ENCODE results near the gene RETREG3.
"Not testable (repeated sequence)": the region's sequence is repeated elsewhere in the genome, so short reads cannot be mapped to it uniquely, and the experiment has no call there.

RETREG3 gene

GRCh38 chr17:42571435-42572225 lies 37.5 kb downstream of the RETREG3 start:
- DNase-seq (ENCODE audit: low spot score): no peak

GRCh38 chr17:42568341-42569111 lies 40.6 kb downstream of the RETREG3 start:
- no peak for DNase-seq (ENCODE audit: low spot score)

- DNase-seq (ENCODE audit: low spot score): peak; percentile 92
Observed at GRCh38 chr17:42566883-42567573, 42.1 kb downstream of the RETREG3 start, which contains the start of gene MLX. Gene MLX, plus strand, starts transcription at chr17:42567100. Its CDS starts 25 bp downstream, at chr17:42567125.

GRCh38 chr17:42566215-42566882 lies 42.8 kb downstream of the RETREG3 start:
- DNase-seq (ENCODE audit: low spot score): no peak

GRCh38 chr17:42565523-42566214 lies 43.5 kb downstream of the RETREG3 start:
- no peak for DNase-seq (ENCODE audit: low spot score)

GRCh38 chr17:42564815-42565522 lies 44.2 kb downstream of the RETREG3 start:
- no peak for DNase-seq (ENCODE audit: low spot score)

- no peak for DNase-seq (ENCODE audit: low spot score)
Observed at GRCh38 chr17:42563950-42564349, 45.2 kb downstream of the RETREG3 start.

- no peak for DNase-seq (ENCODE audit: low spot score)
Observed at GRCh38 chr17:42563543-42563942, 45.6 kb downstream of the RETREG3 start.

GRCh38 chr17:42563143-42563509 lies 46.0 kb downstream of the RETREG3 start:
- DNase-seq (ENCODE audit: low spot score): no peak

GRCh38 chr17:42562388-42563142 lies 46.6 kb downstream of the RETREG3 start:
- no peak for DNase-seq (ENCODE audit: low spot score)

GRCh38 chr17:42561897-42562387 lies 47.2 kb downstream of the RETREG3 start, which contains the start of gene COASY:
Gene COASY, plus strand, starts transcription at chr17:42562148. Its CDS starts 475 bp downstream, at chr17:42562623.
- DNase-seq (ENCODE audit: low spot score): peak; percentile 90

- no peak for DNase-seq (ENCODE audit: low spot score)
Observed at GRCh38 chr17:42560246-42560645, 48.9 kb downstream of the RETREG3 start.

- DNase-seq (ENCODE audit: low spot score): no peak
Observed at GRCh38 chr17:42559075-42559474, 50.1 kb downstream of the RETREG3 start.

GRCh38 chr17:42555961-42556617 lies 53.1 kb downstream of the RETREG3 start:
- not testable (repeated sequence) for DNase-seq (ENCODE audit: low spot score)

GRCh38 chr17:42555122-42555622 lies 54.0 kb downstream of the RETREG3 start:
- DNase-seq (ENCODE audit: low spot score): no peak

- DNase-seq (ENCODE audit: low spot score): peak; percentile 77
Observed at GRCh38 chr17:42554250-42555121, 54.7 kb downstream of the RETREG3 start.

- DNase-seq (ENCODE audit: low spot score): no peak
Observed at GRCh38 chr17:42553866-42554249, 55.3 kb downstream of the RETREG3 start.

Measured in CD4-positive, alpha-beta T cell treated with Interleukin-6 at 100 ng/mL for 8 hours (primary cell).